Embryonic facial prominence (tissue), 1 donor: Measurements from ENCODE around the gene PDZRN4.

Source experiments
- DNase-seq: peaks from one replicate; pipeline ENCODE4 v3.0.0-alpha.2; 2016; ENCODE audit errors: extremely low spot score

The PDZRN4 gene

DNA sequence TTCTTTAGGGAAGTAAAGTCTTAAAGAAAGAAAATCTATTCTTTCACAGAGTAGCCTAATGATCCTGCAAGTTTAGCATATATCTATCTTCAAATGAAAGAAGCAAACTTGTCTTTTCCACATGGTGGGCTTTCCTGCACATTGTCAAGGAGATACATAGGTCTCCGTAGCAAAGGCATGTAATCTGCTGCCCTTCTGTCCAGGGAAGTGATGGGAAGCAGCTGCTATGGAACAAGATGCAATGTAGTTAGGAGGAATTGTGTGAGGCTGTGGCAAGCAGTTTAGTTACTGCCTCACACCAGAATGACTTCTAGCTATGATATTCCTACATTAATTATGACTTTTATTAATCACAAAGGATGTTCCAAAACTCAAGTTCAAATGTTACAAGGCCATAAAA is 174.4 kb downstream of the PDZRN4 start:
- DNase-seq: no peak

GRCh38 chr12:41362931-41363330 is 174.8 kb downstream of the PDZRN4 start:
- DNase-seq: no peak

- no peak for DNase-seq
Observed at GRCh38 chr12:41364211-41364610, 176.1 kb downstream of the PDZRN4 start.

GRCh38 chr12:41365653-41366171 is 177.6 kb downstream of the PDZRN4 start:
- no peak for DNase-seq

DNA sequence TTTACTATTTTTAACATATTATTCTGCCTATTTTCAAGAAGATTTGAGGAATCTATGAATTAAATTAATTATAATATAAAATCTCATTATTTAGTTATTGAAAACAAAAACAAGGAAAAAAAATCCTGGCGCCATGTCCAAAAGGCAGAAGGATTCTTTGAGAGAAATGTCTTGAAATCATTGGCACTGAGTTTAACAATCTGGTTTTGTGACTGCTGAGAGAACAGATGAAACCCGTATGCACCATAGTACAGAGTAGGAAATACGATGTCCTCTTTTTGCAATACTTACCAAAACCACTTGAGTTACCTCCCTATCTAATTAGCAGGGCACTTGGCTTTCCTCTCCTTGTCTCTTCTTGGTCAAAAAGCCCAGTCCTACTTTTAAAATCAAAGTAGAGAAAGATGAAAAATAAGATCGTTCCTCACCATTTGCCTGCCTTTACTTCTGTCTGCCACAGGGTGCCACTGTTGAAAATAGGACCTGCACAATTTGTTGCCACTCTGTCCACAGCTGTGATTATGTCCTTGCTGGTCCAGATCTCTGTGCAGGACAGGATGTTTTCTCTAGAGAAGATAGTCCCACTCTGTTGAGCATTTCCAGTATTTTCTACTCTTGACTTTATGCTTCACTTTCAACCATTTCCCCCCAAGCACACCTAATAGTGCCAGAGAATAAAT is 179.7 kb downstream of the PDZRN4 start:
- DNase-seq: no peak

DNA sequence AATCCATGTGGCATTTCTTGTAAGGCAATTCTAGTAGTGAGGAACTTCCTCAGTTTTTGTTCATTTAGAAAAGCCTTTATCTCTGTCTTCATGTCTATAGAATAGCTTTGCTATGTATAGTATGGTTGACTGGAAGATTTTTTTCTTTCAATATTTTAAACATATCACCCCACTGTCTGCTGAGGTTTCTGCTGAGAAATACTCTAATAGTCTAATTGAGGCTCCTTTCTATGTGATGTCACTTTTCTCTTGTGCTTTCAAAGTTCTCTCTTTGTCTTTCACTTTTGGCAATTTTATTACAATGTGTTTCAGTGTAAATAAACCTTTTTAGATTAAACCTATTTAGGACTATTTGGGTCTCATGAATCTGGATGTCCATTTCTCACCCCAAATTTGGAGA is 192.8 kb downstream of the PDZRN4 start:
- DNase-seq: no peak

DNA sequence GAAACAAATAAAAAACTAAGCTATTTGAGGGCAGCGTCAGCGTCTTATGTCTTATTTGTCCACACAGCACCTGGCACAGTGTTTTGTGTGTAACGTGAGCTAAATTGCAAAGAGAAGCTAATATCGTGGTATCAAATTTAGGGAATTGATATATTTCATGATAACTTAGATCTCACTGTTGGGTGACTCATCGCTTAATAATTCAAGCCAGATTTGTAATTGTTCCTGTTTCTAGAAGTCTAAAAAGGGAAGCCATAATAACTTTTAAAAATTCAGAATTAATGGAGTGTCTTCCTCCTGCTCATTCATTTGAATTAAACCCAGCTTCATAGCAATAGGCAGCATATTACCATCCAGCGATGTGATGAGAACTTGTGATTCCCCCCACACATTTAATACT is 214.7 kb downstream of the PDZRN4 start:
- no peak for DNase-seq

- no peak for DNase-seq
Observed at GRCh38 chr12:41407232-41407799, 219.2 kb downstream of the PDZRN4 start.

DNA sequence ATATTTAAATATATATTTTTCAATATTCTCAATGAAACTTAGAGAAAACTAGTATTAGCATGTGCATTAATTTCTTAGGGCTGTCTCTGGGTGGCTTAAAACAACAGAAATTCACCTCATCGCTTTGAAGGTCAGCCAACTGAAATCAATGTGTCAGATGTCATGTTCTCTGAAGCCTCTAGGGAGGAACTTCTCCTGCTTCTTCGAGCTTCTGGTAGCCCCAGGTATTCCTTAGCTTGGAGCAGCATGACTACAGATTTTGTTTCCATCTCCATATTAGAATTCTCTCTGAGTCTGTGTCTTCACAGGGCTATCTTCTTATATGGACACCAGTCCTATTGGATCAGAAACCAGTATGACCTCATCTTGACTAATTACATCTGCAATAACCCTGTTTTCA is 221.5 kb downstream of the PDZRN4 start:
- DNase-seq: no peak

- DNase-seq: no peak
Observed at GRCh38 chr12:41418586-41418985, 230.5 kb downstream of the PDZRN4 start.

DNA sequence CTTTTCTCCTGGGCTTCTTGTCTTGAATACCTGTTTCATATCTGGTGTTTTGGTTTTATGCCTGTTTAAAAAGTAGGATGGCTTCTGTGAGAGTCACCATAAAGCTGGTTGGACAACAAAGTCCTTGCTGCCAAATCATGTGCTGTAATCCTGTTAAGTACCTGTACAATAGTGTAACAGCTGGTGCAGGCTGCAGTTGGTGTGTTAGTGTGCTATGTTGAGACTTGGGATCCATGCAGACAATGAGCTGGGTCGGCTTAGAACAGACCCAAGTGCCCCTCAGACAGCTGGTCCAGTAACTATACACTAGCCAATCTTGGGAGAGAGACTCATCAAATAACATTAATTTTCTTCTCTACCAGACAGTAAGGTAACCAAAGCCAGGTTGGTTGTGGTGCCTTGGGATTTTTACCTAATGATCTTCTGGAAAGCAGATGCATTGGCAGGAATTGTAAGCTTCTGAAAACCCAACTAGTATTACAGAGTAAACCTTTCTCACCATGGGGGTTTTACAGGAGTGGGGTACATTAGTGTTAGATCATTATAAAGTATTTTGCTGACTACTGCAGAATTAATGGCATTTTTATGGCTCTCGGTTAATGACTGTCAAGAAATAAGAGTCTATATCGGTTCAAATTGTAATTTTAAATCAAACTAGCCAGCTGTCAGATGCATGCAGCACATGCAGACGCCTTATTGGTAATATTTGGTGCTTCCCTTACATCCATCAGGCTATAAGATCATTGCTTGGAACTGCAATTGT is 231.2 kb downstream of the PDZRN4 start:
- DNase-seq: no peak

GRCh38 chr12:41424651-41425050 is 236.5 kb downstream of the PDZRN4 start:
- DNase-seq: no peak

DNA sequence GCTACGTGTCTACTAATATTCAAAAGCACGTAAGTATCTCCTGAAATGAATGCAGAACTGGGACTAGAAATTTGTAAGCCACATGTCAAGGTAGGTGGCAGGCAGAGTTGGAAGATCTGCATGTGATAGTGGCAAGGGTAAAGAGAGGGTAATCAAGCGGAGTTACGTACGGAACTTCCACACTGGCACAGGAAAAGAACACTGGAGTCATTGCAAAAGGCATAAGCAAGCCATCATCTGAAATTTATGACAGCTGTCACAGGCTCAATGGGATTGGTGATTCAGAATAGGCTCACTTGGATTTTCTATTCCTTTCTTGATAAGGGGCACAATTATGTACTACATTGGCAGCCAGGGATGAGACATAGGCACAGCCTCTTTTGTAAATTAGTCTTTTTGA is 245.3 kb downstream of the PDZRN4 start:
- DNase-seq: no peak

- no peak for DNase-seq
Observed at GRCh38 chr12:41436076-41436475, 248.0 kb downstream of the PDZRN4 start.

DNA sequence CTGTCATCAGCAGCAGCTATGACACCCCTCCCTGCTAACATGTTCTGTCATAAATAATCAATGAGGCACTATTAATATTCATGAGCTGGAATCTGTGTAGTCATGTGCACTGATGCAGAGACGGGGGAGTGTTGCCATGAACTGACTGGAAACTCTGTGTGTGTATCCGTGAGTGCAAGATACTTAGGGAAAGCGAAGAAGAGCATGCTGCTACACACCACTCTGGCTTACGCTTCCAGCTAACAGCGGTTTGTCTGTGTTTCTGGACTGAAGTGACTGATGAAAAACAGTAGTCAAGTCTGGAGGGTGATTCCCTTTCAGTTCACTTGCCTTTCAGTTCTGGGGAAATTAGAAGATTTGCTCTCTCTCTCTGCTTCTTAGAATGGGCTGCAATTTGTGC is 249.4 kb downstream of the PDZRN4 start:
- DNase-seq: no peak

GRCh38 chr12:41438854-41439541 is 250.9 kb downstream of the PDZRN4 start:
- no peak for DNase-seq

DNA sequence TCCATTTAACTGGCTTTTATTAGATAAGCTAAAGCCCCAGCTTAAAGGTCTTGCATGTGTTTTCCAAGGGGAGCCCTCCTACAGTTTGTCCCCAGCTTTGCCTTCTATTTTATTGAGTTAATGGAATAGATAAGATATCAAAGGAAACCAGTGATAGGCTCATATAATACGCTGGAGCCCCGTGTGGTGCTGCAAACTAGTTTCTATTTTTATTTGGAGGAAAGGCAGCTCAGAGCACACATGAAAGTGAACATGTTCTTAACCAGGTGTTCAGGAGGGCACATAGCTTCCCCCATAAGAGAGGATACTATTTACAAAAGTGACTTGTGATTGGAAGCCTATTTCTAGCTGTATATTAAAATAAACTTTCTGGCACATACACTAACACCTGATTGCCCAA is 251.7 kb downstream of the PDZRN4 start:
- no peak for DNase-seq

DNA sequence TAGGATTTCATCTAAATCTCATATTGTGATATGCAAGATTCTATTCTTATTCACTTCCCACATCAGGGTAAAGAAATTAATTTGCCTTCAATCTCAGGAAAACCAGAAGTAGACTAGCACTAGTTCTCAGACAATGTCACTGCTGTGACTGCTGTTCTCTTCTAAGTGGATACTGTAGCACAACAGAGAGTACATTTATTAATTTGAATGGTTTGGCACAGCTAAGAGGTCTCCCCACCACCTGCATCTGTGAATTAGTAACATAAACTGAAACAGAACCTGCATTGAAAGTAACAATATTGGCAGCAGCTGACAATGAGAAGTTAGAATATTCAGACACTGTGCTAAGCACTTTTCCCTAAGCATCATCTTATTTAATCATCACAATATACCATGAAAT is 253.1 kb downstream of the PDZRN4 start:
- no peak for DNase-seq

- DNase-seq: no peak
Observed at GRCh38 chr12:41442896-41443295, 254.8 kb downstream of the PDZRN4 start.

- DNase-seq: no peak
Observed at GRCh38 chr12:41443690-41444089, 255.6 kb downstream of the PDZRN4 start.

- DNase-seq: no peak
Observed at GRCh38 chr12:41452838-41453407, 264.8 kb downstream of the PDZRN4 start.

GRCh38 chr12:41453409-41453808 is 265.3 kb downstream of the PDZRN4 start:
- no peak for DNase-seq
